K562 (cell line): ENCODE measurements around the gene NCOA1. TPM values are rescaled to one million over a fixed set of nuclear protein-coding genes. Genes with fewer than 3 reads are reported as not detected.

Source experiments
- CBFA2T3 ChIP-seq: fragments of 450-650 bp; IDR thresholded peaks from 2 replicates; pipeline ENCODE4 v1.6.1; 2017
- CHD4 ChIP-seq: fragments of 200-600 bp; sonication (generic); IDR thresholded peaks from 3 replicates; pipeline ENCODE4 v1.6.1; 2012; ENCODE audit warnings: low read depth, mild to moderate bottlenecking, mixed read lengths, low read length, inconsistent platforms; ENCODE audit not compliant: insufficient read depth, insufficient replicate concordance, poor library complexity, severe bottlenecking
- FOSL1 ChIP-seq: fragments of 200-800 bp; sonication (Bioruptor generic); conservative IDR thresholded peaks from 2 replicates; pipeline ENCODE4 v1.6.1; 2016; ENCODE audit warnings: missing genetic modification characterization, missing compliant biosample characterization
- HOXB6 ChIP-seq: fragments of 250-450 bp; sonication (Bioruptor Pico); IDR thresholded peaks from 2 replicates; pipeline ENCODE4 v1.5.1; 2022; ENCODE audit warnings: mild to moderate bottlenecking, borderline replicate concordance
- MAFF ChIP-seq: IDR thresholded peaks from 2 replicates; pipeline ENCODE4 v1.6.1; 2012; ENCODE audit warnings: low read length, improper control_type of control experiment
- MCM3 ChIP-seq: fragments of 450-650 bp; IDR thresholded peaks from 2 replicates; pipeline ENCODE4 v1.6.1; 2016
- MLX ChIP-seq, 2 experiments: fragments of 450-650 bp in 1 of 2; sonication (generic) in 1 of 2; formaldehyde crosslinking; conservative IDR thresholded peaks; 2 replicates each; pipeline versions ENCODE4 v1.4.0 to v1.8.1; 2020 to 2022; ENCODE audit warnings: mild to moderate bottlenecking in 1 of 2, missing genetic modification reagents in 1 of 2
- MYNN ChIP-seq, 2 experiments: sonication (generic); formaldehyde crosslinking in 1 of 2; IDR thresholded peaks; 2 replicates each; pipeline versions ENCODE4 v1.5.0 to v1.6.1; 2016 to 2020; ENCODE audit warnings: antibody characterized with exemption in 1 of 2, missing genetic modification reagents in 1 of 2
- NFE2 ChIP-seq: IDR thresholded peaks from 2 replicates; pipeline ENCODE4 v1.6.1; 2014; ENCODE audit warnings: antibody characterized with exemption, low read depth
- RCOR1 ChIP-seq, 2 experiments: IDR thresholded peaks; 2 replicates each; pipeline ENCODE4 v1.6.1; 2012; ENCODE audit warnings: low read depth in 2 of 2, low read length in 2 of 2, borderline replicate concordance in 1 of 2, improper control_type of control experiment in 1 of 2
- ZBED1 ChIP-seq: IDR thresholded peaks from 2 replicates; pipeline ENCODE4 v1.6.1; 2014
- ZNF311 ChIP-seq: fragments of 250-450 bp; sonication (Bioruptor Pico); IDR thresholded peaks from 2 replicates; pipeline ENCODE4 v1.4.0; 2020; ENCODE audit warnings: mild to moderate bottlenecking, moderate library complexity
- ZNF785 ChIP-seq: fragments of 250-450 bp; sonication (Bioruptor Pico); IDR thresholded peaks from 2 replicates; pipeline ENCODE4 v1.4.0; 2020; ENCODE audit warnings: mild to moderate bottlenecking
- polyA plus RNA-seq, 8 experiments: library from polyadenylated mRNA; depleted of rRNA in 4 of 8; stranded (reverse) in 5 of 8; unstranded in 3 of 8; fragments of >200 nt; fragmentation: Nextera tagmentation in 2 of 8; fragmentation: Illumina TruSeq in 1 of 8; extraction: Ambion mirVana in 2 of 8; extraction: Trizol in 1 of 8; gene quantifications; 2 replicates each; pipeline versions ENCODE4 v1.2.1 to v1.2.3, GENCODE V29; 2011 to 2014; ENCODE audit warnings: inconsistent platforms in 1 of 8, missing spikeins in 1 of 8
- total RNA-seq, 7 experiments: library from RNA; depleted of rRNA in 6 of 7; stranded (reverse); fragments of >200 nt in 6 of 7; fragmentation: Illumina TruSeq in 2 of 7; extraction: Trizol in 2 of 7; gene quantifications; 2 replicates each; pipeline versions ENCODE4 v1.2.1 to v1.2.3, GENCODE V29; 2011 to 2021; ENCODE audit warnings: low replicate concordance in 1 of 7
- TF ChIP-seq, protein P1 (sequence below): fragments of 450-650 bp; IDR thresholded peaks from 2 replicates; pipeline ENCODE4 v1.6.1; 2016; ENCODE audit warnings: mild to moderate bottlenecking, moderate library complexity
- TF ChIP-seq, protein P2 (sequence below): fragments of 150-350 bp; conservative IDR thresholded peaks from 2 replicates; pipeline ENCODE4 v1.6.1; 2014; ENCODE audit warnings: low read length

NCOA1 gene
- total and polyA plus RNA-seq, 9 of the 15 experiments (the other 6 are each of a cell fraction or from before 2014, with no cell fraction given): 4.9 to 25.7 (median 17.0) TPM

DNA sequence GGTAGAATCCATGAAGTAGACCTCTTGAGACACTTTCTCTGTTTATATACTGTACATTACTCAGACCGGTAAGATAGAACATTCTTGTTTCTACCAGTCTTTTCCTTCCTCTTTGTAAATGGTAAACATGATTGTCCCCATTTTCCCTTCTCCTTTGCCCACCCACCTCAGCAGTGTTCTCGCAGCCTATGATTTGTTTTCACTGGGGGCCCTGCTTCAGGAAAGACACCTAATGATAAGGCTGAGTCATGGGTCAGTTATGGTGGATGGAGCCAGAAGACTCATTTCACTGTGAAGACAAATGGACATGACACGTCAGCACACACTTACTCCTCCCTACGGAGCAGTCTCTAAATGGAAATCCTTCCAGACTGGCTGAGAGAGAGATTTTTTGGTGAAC lies 325.8 kb downstream of the NCOA1 start (continued):
- TF ChIP-seq, protein P1, sequence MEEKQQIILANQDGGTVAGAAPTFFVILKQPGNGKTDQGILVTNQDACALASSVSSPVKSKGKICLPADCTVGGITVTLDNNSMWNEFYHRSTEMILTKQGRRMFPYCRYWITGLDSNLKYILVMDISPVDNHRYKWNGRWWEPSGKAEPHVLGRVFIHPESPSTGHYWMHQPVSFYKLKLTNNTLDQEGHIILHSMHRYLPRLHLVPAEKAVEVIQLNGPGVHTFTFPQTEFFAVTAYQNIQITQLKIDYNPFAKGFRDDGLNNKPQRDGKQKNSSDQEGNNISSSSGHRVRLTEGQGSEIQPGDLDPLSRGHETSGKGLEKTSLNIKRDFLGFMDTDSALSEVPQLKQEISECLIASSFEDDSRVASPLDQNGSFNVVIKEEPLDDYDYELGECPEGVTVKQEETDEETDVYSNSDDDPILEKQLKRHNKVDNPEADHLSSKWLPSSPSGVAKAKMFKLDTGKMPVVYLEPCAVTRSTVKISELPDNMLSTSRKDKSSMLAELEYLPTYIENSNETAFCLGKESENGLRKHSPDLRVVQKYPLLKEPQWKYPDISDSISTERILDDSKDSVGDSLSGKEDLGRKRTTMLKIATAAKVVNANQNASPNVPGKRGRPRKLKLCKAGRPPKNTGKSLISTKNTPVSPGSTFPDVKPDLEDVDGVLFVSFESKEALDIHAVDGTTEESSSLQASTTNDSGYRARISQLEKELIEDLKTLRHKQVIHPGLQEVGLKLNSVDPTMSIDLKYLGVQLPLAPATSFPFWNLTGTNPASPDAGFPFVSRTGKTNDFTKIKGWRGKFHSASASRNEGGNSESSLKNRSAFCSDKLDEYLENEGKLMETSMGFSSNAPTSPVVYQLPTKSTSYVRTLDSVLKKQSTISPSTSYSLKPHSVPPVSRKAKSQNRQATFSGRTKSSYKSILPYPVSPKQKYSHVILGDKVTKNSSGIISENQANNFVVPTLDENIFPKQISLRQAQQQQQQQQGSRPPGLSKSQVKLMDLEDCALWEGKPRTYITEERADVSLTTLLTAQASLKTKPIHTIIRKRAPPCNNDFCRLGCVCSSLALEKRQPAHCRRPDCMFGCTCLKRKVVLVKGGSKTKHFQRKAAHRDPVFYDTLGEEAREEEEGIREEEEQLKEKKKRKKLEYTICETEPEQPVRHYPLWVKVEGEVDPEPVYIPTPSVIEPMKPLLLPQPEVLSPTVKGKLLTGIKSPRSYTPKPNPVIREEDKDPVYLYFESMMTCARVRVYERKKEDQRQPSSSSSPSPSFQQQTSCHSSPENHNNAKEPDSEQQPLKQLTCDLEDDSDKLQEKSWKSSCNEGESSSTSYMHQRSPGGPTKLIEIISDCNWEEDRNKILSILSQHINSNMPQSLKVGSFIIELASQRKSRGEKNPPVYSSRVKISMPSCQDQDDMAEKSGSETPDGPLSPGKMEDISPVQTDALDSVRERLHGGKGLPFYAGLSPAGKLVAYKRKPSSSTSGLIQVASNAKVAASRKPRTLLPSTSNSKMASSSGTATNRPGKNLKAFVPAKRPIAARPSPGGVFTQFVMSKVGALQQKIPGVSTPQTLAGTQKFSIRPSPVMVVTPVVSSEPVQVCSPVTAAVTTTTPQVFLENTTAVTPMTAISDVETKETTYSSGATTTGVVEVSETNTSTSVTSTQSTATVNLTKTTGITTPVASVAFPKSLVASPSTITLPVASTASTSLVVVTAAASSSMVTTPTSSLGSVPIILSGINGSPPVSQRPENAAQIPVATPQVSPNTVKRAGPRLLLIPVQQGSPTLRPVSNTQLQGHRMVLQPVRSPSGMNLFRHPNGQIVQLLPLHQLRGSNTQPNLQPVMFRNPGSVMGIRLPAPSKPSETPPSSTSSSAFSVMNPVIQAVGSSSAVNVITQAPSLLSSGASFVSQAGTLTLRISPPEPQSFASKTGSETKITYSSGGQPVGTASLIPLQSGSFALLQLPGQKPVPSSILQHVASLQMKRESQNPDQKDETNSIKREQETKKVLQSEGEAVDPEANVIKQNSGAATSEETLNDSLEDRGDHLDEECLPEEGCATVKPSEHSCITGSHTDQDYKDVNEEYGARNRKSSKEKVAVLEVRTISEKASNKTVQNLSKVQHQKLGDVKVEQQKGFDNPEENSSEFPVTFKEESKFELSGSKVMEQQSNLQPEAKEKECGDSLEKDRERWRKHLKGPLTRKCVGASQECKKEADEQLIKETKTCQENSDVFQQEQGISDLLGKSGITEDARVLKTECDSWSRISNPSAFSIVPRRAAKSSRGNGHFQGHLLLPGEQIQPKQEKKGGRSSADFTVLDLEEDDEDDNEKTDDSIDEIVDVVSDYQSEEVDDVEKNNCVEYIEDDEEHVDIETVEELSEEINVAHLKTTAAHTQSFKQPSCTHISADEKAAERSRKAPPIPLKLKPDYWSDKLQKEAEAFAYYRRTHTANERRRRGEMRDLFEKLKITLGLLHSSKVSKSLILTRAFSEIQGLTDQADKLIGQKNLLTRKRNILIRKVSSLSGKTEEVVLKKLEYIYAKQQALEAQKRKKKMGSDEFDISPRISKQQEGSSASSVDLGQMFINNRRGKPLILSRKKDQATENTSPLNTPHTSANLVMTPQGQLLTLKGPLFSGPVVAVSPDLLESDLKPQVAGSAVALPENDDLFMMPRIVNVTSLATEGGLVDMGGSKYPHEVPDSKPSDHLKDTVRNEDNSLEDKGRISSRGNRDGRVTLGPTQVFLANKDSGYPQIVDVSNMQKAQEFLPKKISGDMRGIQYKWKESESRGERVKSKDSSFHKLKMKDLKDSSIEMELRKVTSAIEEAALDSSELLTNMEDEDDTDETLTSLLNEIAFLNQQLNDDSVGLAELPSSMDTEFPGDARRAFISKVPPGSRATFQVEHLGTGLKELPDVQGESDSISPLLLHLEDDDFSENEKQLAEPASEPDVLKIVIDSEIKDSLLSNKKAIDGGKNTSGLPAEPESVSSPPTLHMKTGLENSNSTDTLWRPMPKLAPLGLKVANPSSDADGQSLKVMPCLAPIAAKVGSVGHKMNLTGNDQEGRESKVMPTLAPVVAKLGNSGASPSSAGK: no peak
- TF ChIP-seq CBFA2T3 (peak; percentile 20; the same call in 1 of the 2 replicates), ZNF785 (CRISPR knock-in tag) (no peak), MCM3 (no peak), MYNN (IDR thresholded peaks at IDR 0.05) (no peak), MYNN (CRISPR knock-in tag; IDR thresholded peaks at IDR 0.05) (no peak), MLX (CRISPR knock-in tag; conservative IDR thresholded peaks at IDR 0.05) (no peak), CHD4 (no peak), NFE2 (peak; percentile 90), MAFF (peak; percentile 67; the same call in 1 of the 2 replicates), HOXB6 (CRISPR knock-in tag) (no peak), ZBED1 (no peak), ZNF311 (CRISPR knock-in tag) (no peak), RCOR1 (IDR thresholded peaks at IDR 0.05; ENCODE audit: borderline replicate concordance in 1 of 2, low read depth in 2 of 2, low read length in 2 of 2) (peak in 1 of 2 experiments; percentile 47; a peak in 1 of 4 replicates), FOSL1 (peak; percentile 90)
- TF ChIP-seq, protein P2, sequence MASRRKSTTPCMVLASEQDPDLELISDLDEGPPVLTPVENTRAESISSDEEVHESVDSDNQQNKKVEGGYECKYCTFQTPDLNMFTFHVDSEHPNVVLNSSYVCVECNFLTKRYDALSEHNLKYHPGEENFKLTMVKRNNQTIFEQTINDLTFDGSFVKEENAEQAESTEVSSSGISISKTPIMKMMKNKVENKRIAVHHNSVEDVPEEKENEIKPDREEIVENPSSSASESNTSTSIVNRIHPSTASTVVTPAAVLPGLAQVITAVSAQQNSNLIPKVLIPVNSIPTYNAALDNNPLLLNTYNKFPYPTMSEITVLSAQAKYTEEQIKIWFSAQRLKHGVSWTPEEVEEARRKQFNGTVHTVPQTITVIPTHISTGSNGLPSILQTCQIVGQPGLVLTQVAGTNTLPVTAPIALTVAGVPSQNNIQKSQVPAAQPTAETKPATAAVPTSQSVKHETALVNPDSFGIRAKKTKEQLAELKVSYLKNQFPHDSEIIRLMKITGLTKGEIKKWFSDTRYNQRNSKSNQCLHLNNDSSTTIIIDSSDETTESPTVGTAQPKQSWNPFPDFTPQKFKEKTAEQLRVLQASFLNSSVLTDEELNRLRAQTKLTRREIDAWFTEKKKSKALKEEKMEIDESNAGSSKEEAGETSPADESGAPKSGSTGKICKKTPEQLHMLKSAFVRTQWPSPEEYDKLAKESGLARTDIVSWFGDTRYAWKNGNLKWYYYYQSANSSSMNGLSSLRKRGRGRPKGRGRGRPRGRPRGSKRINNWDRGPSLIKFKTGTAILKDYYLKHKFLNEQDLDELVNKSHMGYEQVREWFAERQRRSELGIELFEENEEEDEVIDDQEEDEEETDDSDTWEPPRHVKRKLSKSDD: no peak
